ENCODE results near the gene IGLL5. TPM values are rescaled to one million over a fixed set of nuclear protein-coding genes. Genes with fewer than 3 reads are reported as not detected.
A peak's percentile ranks its signal among the peaks of the same experiment; 100 is the strongest.

The IGLL5 gene
- total RNA-seq, 1 donor from 2014 or later: 1.5 TPM

GRCh38 chr22:22938672-22939587 lies 51.3 kb downstream of the IGLL5 start:
- DNase-seq (ENCODE audit: low spot score): no peak

GRCh38 chr22:22939588-22940368 lies 52.2 kb downstream of the IGLL5 start:
- no peak for DNase-seq (ENCODE audit: low spot score)

GRCh38 chr22:22940961-22941605 lies 53.5 kb downstream of the IGLL5 start:
- DNase-seq (ENCODE audit: low spot score): no peak

- DNase-seq (ENCODE audit: low spot score): no peak
Observed at GRCh38 chr22:22941831-22942510, 54.4 kb downstream of the IGLL5 start.

GRCh38 chr22:22942511-22943329 lies 55.1 kb downstream of the IGLL5 start:
- peak; percentile 45 for DNase-seq (ENCODE audit: low spot score)

GRCh38 chr22:22943521-22944267 lies 56.1 kb downstream of the IGLL5 start:
- no peak for DNase-seq (ENCODE audit: low spot score)

- no peak for DNase-seq (ENCODE audit: low spot score)
Observed at GRCh38 chr22:22944268-22944985, 56.8 kb downstream of the IGLL5 start.

- DNase-seq (ENCODE audit: low spot score): peak; percentile 4
Observed at GRCh38 chr22:22945195-22945594, 57.6 kb downstream of the IGLL5 start.

Other genes with a start within 250 kb of the IGLL5 start
- not detected for gene GGTLC2, start 243.2 kb upstream of the IGLL5 start, total RNA-seq
- gene GNAZ, start 182.7 kb downstream of the IGLL5 start, total RNA-seq: 119 TPM

All from mucosa of gallbladder (tissue), 1 donor.